GM19324 (cell line): ENCODE results near the gene MRPS10.
"Not testable (repeated sequence)": the region's sequence is repeated elsewhere in the genome, so short reads cannot be mapped to it uniquely, and the experiment has no call there.

Experiments used
- ATAC-seq: cut with Tn5 transposase; IDR thresholded peaks from one replicate; pipeline ENCODE4 v1.9.1; 2021; ENCODE audit warnings: mild to moderate bottlenecking, moderate library complexity; ENCODE audit not compliant: unreplicated experiment, low FRiP score

Gene MRPS10

GRCh38 chr6:42182101-42182500, 35.6 kb downstream of the MRPS10 start:
- no peak for ATAC-seq

- ATAC-seq: no peak
Measured at GRCh38 chr6:42179945-42180313, 37.7 kb downstream of the MRPS10 start.

DNA sequence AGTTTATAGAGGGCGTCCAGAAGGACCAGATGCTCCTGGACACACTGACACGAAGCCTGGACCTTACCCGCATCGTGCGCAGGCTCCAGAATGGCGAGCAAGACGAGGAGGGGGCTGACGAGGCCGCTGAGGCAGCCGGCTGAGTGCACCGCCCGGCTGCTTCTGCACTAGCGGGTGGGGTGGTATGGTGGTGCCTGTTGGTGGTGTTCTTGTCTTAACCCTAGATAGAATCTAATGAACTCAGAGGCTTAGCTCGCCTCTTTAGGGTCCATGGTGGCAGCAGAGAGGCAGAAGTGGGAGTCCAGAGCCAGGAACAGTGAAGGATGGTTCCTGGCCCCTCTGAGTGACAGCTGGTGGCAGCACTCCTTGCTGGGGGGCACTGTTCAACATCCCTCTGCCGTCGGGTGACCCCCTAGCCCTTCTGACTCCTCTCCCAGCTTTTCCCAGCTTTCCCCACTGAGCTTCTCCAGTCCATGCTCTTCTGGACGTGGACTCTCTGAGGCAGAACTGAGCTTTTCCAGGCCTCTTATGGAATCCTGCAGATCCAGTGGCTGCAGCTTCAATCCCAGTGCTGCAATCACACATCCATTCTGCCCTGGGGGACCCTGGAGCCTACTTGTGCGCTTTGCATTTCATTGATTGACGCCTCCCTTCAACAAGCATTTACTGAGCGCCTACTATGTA, 38.3 kb downstream of the MRPS10 start:
- ATAC-seq: no peak

DNA sequence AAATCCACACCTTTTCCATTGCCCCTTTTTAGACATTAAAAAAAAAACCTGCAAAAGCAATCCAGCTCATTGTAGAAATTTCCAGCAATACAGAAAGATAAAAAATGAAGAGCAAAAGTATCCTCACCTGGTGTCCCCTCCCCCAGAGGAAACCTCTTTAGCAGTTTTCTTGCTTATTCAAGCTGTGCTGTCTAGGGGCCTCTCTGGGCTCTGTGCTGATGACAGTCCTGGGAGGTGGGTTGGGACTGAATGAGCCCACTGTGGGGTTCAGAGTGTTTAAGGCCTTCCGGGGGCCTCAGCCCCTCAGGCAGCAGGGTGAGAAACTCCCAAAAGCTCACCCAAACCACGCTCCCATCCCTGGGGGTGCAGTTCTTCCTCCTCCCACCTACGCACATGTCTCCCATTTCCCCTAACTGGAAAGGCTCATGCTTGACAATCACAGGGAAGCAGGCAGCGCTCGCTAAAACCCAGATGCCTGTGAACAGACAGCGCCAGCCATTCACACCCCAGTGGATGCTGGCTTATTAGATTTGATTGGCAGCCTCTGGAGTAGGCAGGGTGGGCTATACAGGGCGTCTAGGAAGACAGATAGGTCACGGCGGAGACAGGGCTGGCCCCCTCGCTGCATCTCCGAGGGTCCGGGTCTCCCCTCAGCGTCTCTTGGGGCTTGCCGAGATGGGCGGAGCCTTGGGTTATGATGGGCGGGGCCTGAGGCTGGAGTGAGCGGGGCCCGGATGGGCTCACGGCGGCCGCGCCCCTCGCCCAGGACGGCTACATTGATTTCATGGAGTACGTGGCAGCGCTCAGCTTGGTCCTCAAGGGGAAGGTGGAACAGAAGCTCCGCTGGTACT, 39.9 kb downstream of the MRPS10 start:
- ATAC-seq: no peak

GRCh38 chr6:42176981-42177380, 40.7 kb downstream of the MRPS10 start:
- ATAC-seq: no peak

DNA sequence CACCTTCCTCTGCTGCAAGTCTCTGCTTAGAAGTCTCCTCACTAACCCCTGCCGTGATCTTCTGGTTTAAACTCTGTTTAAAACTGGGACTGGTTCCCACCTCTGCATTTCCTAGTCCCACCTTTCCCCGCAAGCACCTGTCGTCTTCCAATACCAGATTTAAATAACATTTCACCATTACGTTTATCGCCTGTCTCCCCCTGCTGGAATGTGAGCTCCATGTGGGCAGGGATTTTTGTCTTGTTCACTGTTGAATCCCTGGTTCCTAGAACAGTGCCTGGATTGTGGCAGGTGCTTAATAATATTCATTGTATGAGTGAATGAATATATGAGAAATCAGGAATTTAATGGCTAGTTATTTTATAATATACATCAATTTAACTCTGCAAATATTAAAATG, 41.8 kb downstream of the MRPS10 start:
- no peak for ATAC-seq

DNA sequence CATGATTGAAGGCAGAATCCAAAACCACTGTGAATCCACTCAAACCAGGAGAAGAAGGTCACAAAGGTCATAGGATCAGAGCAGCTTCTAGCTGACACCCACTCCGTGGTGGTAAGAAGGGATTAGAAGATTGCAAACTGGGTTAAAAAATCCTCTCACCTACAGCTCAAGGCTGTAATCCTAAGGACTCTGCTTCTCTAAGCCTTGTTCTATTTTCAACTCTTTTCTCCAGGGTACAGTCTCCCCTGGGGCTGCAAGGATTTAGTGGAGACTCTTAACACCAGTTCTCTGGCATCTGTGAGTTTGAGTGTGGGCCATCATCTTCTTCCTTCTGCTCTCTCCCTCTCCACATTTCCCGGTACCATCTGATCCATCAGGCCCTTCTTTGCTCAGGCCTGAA, 44.6 kb downstream of the MRPS10 start, which contains the start of gene GUCA1A:
Gene GUCA1A, plus strand, starts transcription at position 264 of the 400 bp plus-strand sequence. CDS start 250 bp downstream, outside the sequence.
- ATAC-seq: no peak

DNA sequence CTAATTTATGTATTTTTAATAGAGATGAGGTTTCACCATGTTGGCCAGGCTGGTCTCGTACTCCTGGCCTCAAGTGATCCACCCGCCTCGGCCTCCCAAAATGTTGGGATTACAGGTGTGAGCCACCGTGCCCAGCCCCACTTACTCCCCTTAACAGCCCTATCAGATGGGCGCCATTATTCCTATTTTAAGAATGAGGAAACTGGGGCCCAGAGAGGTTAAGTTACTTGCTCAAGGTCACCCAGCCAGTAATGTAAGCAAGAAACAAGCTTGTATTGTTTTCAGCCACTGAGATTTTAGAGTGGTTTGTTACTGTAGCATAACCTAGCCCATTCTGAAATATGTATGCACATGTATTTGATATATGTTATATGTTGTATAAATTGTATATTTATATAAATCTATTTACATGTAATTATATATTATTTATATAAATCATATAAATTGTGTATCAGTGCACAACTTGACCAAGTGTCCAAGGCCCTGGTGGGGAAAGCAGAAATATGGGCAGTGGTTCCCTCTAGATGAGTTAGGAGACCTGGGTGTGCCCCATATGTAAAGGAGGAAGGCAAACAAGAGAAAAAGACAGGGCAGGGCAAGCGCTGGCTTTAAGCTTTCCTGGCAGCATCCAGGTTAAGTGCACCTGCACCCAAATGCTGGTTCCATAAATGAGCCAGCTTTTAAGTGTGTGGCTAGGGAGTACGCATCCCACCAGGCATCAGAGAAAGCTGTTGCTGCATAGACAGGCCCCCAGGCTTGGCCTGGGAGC, 45.7 kb downstream of the MRPS10 start:
- no peak for ATAC-seq

DNA sequence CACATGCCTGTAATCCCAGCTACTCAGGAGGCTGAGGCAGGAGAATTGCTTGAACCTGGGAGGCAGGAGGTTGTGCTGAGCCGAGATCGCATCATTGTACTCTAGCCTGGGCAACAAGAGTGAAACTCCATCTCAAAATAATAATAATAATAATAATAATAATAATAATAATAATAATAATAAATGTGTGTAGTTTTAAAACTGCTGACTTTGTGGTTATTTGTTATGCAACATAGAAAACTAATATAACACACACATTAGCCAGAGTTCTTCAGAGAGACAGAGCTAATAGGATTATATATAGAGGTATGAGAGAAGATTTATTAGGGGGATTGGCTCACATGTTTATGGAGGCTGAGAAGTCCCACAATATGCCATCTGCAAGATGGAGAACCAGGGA, 47.9 kb downstream of the MRPS10 start:
- not testable (repeated sequence) for ATAC-seq

GRCh38 chr6:42168650-42169049, 49.0 kb downstream of the MRPS10 start:
- ATAC-seq: no peak

DNA sequence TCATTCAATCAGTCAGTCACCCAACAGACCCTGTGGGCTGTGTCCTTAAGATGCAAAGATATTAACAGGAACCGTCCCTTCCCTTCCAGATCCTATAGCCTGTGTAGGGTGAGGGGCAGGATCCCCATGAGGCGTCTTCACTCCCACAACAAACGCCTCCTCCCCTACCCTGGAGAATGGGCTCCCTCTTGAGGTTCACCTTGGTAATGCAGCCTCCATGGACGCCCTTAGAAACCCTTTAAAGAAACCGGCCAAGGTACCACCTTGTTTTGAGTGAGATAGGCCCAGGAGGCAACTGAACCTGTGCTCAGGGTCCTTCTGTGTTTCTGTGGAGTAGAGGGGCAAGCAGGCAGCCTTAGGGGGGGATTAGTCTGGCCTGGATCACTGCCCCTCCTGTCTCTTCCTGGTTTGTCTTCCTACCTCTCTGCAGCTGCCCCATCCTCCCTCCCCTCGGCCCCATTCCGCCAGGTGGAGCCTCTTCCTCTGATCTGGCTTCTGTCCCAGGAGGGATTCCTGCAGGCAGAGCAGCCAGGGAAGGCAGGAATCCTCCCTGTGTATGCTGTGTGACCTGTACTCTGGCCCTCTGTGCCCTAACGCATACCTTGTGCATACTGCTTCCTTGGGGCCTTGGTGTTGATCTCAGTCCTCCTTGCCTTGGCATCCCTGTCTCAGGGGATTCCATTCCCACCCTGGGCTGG, 51.1 kb downstream of the MRPS10 start:
- ATAC-seq: no peak

DNA sequence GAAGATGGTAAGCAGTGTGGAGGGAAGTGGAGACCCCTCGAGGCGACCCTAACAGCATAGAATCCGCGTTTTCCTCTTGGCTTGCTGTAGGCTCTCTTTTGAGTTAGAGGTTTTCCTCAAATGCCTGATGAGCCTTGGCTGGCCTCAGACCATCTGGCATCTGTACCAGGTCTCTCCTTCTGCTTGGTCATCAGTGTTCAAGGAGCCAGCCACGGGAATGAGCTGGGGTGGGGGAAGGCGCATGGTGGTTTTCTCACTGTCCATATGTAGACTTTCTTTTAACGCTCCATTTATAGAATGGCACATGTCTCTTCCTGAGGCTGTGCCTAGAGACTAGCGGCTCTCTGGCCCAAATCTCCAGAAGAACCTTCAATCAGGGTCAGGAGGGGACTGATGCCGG, 52.6 kb downstream of the MRPS10 start:
- ATAC-seq: no peak

GRCh38 chr6:42163981-42164380, 53.7 kb downstream of the MRPS10 start:
- ATAC-seq: no peak

- no peak for ATAC-seq
Measured at GRCh38 chr6:42162812-42163211, 54.8 kb downstream of the MRPS10 start.

GRCh38 chr6:42162384-42162783, 55.3 kb downstream of the MRPS10 start:
- no peak for ATAC-seq

GRCh38 chr6:42159431-42160024, 58.1 kb downstream of the MRPS10 start:
- ATAC-seq: no peak

GRCh38 chr6:42158631-42159030, 59.0 kb downstream of the MRPS10 start:
- no peak for ATAC-seq

- ATAC-seq: no peak
Measured at GRCh38 chr6:42158011-42158410, 59.6 kb downstream of the MRPS10 start.
